MM.1S (cell line): ENCODE measurements around the gene NXPH4.

Source experiments
- CTCF ChIP-seq: fragments of 300-600 bp; sonication (generic); IDR thresholded peaks from 2 replicates; pipeline ENCODE4 v1.5.1; 2016; ENCODE audit warnings: antibody characterized with exemption, low read length, mixed read lengths
- EZH2 ChIP-seq: fragments of 300-600 bp; sonication (generic); optimal IDR thresholded peaks from 2 replicates; pipeline ENCODE3; 2017; ENCODE audit warnings: low read depth, mild to moderate bottlenecking, antibody characterized with exemption, low read length, mixed read lengths

- TF ChIP-seq CTCF (no peak), EZH2 (no peak)
Observed at GRCh38 chr12:57250956-57251355, 34.4 kb downstream of the NXPH4 start, which contains the start of gene STAC3.
